ENCODE results near the gene FUT8. TPM values are rescaled to one million over a fixed set of nuclear protein-coding genes. Genes with fewer than 3 reads are reported as not detected.

Gene FUT8
- total RNA-seq, 1 experiment from 2014 or later: 78.0 TPM

GRCh38 chr14:65476942-65477318 lies 64.4 kb downstream of the FUT8 start:
- Histone ChIP-seq H3K27ac (no peak overlapping the region), H3K9me3 (replicated peaks) (no peaks in the 10 kb centered on the region), H3K4me3 (no peak overlapping the region), H3K27me3 (replicated peaks) (no peaks in the 10 kb centered on the region), H3K4me1 (replicated peaks) (peaks cover 11% of the 10 kb centered on the region), H3K36me3 (no peaks in the 10 kb centered on the region)
- DNase-seq (ENCODE audit: low read depth in 1 of 2, low spot score in 2 of 2): no peak

DNA sequence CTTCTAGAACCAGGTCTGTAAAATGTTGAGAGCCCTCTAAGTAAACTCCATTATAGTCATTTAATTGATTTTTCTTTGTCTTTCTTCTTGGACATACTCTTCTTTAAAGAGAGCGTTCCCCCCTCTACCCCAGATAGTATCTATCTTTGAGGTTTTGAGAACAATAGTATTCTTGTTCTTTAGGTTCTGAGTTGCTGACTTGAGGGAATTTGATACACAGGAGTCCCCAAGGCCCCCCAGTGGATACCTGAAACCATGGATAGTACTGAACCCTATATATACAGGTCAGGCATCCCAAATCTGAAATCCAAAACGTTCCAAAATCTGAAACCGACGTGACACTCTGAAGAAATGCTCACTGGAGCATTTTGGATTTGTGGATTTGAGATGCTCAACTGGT lies 65.5 kb downstream of the FUT8 start:
- DNase-seq (ENCODE audit: low read depth in 1 of 2, low spot score in 2 of 2): no peak
- Histone ChIP-seq H3K4me1 (replicated peaks) (peaks cover 11% of the 10 kb centered on the region), H3K4me3 (no peak overlapping the region), H3K9me3 (replicated peaks) (no peaks in the 10 kb centered on the region), H3K36me3 (no peaks in the 10 kb centered on the region), H3K27me3 (replicated peaks) (no peaks in the 10 kb centered on the region), H3K27ac (0 out of 2 replicates have a peak overlapping the region, but pooled peaks have one; percentile 9)

DNA sequence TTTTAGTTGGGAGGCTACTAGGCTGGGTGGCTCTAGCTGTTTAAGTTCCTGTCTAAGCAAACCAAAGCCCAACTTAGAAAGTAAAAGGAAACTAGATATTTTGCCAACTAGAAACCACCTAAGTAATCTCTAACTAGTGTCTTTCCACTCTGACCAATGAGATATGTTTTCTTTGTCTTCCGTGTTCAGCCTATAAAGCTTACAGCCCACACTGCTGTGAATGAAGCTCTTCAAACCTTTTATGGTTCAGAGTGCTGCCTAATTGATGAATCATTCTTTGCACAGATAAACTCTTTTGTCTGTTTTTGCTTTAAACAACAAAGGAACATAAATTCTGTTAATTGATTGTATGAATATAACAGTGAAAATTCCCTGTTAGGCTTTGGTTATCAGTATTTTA lies 66.1 kb downstream of the FUT8 start:
- Histone ChIP-seq H3K36me3 (no peaks in the 10 kb centered on the region), H3K9me3 (replicated peaks) (no peaks in the 10 kb centered on the region), H3K27ac (0 out of 2 replicates have a peak overlapping the region, but pooled peaks have one; percentile 9), H3K4me3 (no peak overlapping the region), H3K27me3 (replicated peaks) (no peaks in the 10 kb centered on the region), H3K4me1 (replicated peaks) (peaks cover 11% of the 10 kb centered on the region)
- DNase-seq (ENCODE audit: low read depth in 1 of 2, low spot score in 2 of 2): peak in 1 of 2 experiments; percentile 47

- no peak overlapping the region for H3K4me3 ChIP-seq
- no peak overlapping the region for H3K27ac ChIP-seq
- no peaks in the 10 kb centered on the region for H3K9me3 ChIP-seq (replicated peaks)
- H3K4me1 ChIP-seq (replicated peaks): peaks cover 11% of the 10 kb centered on the region
- DNase-seq (ENCODE audit: low read depth in 1 of 2, low spot score in 2 of 2): no peak
- H3K27me3 ChIP-seq (replicated peaks): no peaks in the 10 kb centered on the region
- H3K36me3 ChIP-seq: no peaks in the 10 kb centered on the region
Observed at GRCh38 chr14:65479386-65479785, 66.9 kb downstream of the FUT8 start.

DNA sequence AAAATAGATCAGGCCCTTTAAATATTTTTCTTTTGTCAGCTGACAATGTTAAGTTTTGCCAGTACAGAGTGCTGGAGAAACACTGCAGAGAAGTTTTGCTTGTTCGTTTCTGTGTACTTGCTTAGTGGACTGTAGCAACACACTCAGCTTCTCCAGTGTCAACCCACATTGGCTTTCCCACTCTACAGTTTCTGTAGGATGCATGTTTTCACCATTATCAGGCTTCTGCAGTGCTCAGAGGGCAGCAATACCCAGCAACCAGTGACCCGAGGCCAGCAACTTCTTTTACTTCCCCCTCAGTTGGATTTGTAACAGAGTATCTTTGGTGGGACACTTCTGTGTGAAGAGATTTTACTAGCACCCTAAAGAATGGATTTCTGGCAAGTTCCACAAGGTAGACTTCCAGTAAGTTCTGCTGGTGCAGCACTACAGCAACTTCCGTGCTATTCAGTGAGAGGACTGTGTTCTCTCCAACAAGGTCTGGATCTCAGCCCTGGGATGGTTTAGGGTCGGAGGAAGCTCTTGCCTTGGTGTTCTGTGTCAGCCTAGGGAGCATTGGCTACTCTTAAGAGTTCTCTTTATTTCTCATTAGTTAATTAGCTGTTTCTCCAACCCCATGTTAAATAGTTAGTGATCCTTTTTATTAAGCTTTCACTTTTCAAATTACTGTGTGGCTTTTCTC lies 70.4 kb downstream of the FUT8 start:
- Histone ChIP-seq H3K4me1 (replicated peaks) (peaks cover 10% of the 10 kb centered on the region), H3K36me3 (no peaks in the 10 kb centered on the region), H3K9me3 (replicated peaks) (no peaks in the 10 kb centered on the region), H3K27me3 (replicated peaks) (no peaks in the 10 kb centered on the region), H3K4me3 (no peak overlapping the region), H3K27ac (no peak overlapping the region)
- DNase-seq (ENCODE audit: low read depth in 1 of 2, low spot score in 2 of 2): no peak

- Histone ChIP-seq H3K9me3 (replicated peaks) (no peaks in the 10 kb centered on the region), H3K4me1 (replicated peaks) (peaks cover 3% of the 10 kb centered on the region), H3K4me3 (no peak overlapping the region), H3K27ac (no peak overlapping the region), H3K36me3 (no peaks in the 10 kb centered on the region), H3K27me3 (replicated peaks) (no peaks in the 10 kb centered on the region)
- no peak for DNase-seq (ENCODE audit: low read depth in 1 of 2, low spot score in 2 of 2)
Observed at GRCh38 chr14:65483647-65484046, 71.1 kb downstream of the FUT8 start.

- H3K27me3 ChIP-seq (replicated peaks): no peaks in the 10 kb centered on the region
- H3K27ac ChIP-seq: no peak overlapping the region
- no peaks in the 10 kb centered on the region for H3K9me3 ChIP-seq (replicated peaks)
- DNase-seq (ENCODE audit: low read depth in 1 of 2, low spot score in 2 of 2): no peak
- no peak overlapping the region for H3K4me3 ChIP-seq
- H3K36me3 ChIP-seq: no peaks in the 10 kb centered on the region
- no peaks in the 10 kb centered on the region for H3K4me1 ChIP-seq (replicated peaks)
Observed at GRCh38 chr14:65485516-65485915, 73.0 kb downstream of the FUT8 start.

- no peak overlapping the region for H3K27ac ChIP-seq
- no peaks in the 10 kb centered on the region for H3K4me1 ChIP-seq (replicated peaks)
- H3K9me3 ChIP-seq (replicated peaks): no peaks in the 10 kb centered on the region
- no peak for DNase-seq (ENCODE audit: low read depth in 1 of 2, low spot score in 2 of 2)
- no peaks in the 10 kb centered on the region for H3K36me3 ChIP-seq
- no peaks in the 10 kb centered on the region for H3K27me3 ChIP-seq (replicated peaks)
- no peak overlapping the region for H3K4me3 ChIP-seq
Observed at GRCh38 chr14:65486863-65487262, 74.3 kb downstream of the FUT8 start.

DNA sequence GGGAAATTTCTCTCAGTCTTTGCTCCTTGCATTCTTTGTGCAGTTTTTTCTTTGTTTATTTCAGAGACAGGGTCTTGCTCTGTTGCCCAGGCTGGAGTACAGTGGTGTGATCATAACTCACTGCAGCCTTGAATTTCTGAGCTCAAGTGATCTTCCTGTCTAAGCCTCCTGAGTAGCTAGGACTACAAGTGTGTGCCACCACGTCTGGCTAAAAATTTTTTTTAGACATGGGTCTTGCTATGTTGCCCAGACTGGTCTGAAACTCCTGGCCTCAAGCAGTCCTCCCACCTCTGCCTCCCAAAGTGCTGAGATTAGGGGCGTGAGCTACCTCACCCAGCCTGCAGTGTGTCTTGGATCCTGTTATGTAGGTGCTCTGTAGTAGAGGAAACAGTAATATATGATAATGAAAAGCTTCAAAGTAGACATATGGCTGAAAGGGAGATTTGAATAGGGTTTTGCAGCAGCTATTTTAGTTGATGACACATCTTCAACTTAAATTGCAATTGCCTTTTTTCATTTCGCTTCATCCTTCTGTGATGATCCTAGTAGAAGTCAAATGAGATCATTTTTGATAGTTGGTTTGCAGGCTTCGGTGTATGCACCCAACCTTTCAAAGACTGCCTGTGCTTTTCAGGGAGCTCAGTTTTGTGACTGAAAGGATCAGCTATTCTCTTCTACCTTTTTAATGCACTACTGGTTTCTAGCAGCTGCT lies 75.4 kb downstream of the FUT8 start:
- H3K36me3 ChIP-seq: no peaks in the 10 kb centered on the region
- H3K4me1 ChIP-seq (replicated peaks): no peaks in the 10 kb centered on the region
- H3K4me3 ChIP-seq: no peak overlapping the region
- no peak for DNase-seq (ENCODE audit: low read depth in 1 of 2, low spot score in 2 of 2)
- no peaks in the 10 kb centered on the region for H3K9me3 ChIP-seq (replicated peaks)
- H3K27me3 ChIP-seq (replicated peaks): no peaks in the 10 kb centered on the region
- H3K27ac ChIP-seq: no peak overlapping the region

DNA sequence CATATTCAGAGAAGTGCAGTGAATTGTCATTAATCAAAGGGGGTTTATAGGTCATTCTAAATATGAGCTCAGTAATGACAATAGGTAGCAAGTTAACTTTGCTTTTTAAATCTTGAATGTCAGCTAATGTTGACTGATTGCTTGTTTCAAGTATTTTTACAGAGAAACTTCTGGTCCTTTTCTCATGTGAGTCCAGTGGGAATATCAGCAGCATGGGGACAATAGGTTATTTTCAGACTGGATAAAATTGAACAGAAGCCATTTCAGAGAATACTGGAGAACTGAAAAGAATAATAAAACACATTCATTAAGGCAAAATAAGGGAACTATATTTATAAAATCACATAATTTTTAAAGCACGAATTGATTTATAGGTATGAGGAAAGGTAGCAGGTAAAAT lies 78.7 kb downstream of the FUT8 start:
- Histone ChIP-seq H3K4me1 (replicated peaks) (no peaks in the 10 kb centered on the region), H3K27me3 (replicated peaks) (no peaks in the 10 kb centered on the region), H3K9me3 (replicated peaks) (no peaks in the 10 kb centered on the region), H3K27ac (no peak overlapping the region), H3K4me3 (no peak overlapping the region), H3K36me3 (no peaks in the 10 kb centered on the region)
- DNase-seq (ENCODE audit: low read depth in 1 of 2, low spot score in 2 of 2): no peak

- Histone ChIP-seq H3K27me3 (replicated peaks) (no peaks in the 10 kb centered on the region), H3K36me3 (no peaks in the 10 kb centered on the region), H3K9me3 (replicated peaks) (no peaks in the 10 kb centered on the region), H3K27ac (no peak overlapping the region), H3K4me1 (replicated peaks) (no peaks in the 10 kb centered on the region), H3K4me3 (no peak overlapping the region)
- no peak for DNase-seq (ENCODE audit: low read depth in 1 of 2, low spot score in 2 of 2)
Observed at GRCh38 chr14:65492266-65492665, 79.7 kb downstream of the FUT8 start.

GRCh38 chr14:65495196-65495595 lies 82.7 kb downstream of the FUT8 start:
- DNase-seq (ENCODE audit: low read depth in 1 of 2, low spot score in 2 of 2): no peak
- Histone ChIP-seq H3K27ac (no peak overlapping the region), H3K27me3 (replicated peaks) (no peaks in the 10 kb centered on the region), H3K36me3 (no peaks in the 10 kb centered on the region), H3K4me1 (replicated peaks) (no peaks in the 10 kb centered on the region), H3K4me3 (no peak overlapping the region), H3K9me3 (replicated peaks) (no peaks in the 10 kb centered on the region)

DNA sequence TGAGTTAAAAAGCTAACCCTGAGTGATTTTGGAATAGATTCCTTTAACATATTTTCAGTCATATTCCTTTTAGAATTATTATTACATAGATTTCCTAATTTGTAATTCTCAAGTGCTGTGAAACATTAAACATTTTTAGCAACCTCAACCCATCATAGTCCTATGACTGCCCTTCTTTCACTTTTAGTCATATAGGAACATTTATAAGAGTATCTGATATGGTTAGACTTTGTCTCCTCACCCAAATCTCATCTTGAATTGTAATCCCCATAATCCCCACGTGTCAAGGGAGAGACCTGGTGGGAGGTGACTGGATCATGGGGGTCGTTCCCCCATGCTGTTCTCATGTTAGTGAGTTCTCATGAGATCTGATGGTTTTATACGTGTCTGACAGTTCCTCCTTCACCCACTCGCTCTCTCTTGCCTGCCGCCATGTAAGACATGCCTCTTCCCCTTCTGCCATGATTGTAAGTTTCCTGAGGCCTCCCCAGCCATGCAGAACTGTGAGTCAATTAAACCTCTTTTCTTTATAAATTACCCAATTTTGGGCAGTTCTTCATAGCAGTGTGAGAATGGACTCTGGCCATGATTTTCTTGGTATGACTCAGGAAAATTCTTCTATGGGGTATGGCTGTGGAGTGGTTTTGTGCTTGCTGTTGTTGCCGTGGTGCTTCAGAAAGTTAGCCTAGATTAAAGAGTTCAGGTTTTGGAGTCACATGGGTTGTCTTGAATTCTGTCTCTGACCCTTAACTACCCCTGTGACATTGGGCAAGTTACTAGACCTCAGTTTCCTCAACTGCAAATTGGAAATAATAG lies 83.9 kb downstream of the FUT8 start:
- H3K9me3 ChIP-seq (replicated peaks): no peaks in the 10 kb centered on the region
- H3K4me1 ChIP-seq (replicated peaks): no peaks in the 10 kb centered on the region
- H3K36me3 ChIP-seq: no peaks in the 10 kb centered on the region
- H3K27me3 ChIP-seq (replicated peaks): no peaks in the 10 kb centered on the region
- no peak overlapping the region for H3K4me3 ChIP-seq
- H3K27ac ChIP-seq: no peak overlapping the region
- no peak for DNase-seq (ENCODE audit: low read depth in 1 of 2, low spot score in 2 of 2)

- DNase-seq (ENCODE audit: low read depth in 1 of 2, low spot score in 2 of 2): no peak
- no peaks in the 10 kb centered on the region for H3K36me3 ChIP-seq
- H3K4me3 ChIP-seq: no peak overlapping the region
- H3K27me3 ChIP-seq (replicated peaks): no peaks in the 10 kb centered on the region
- no peak overlapping the region for H3K27ac ChIP-seq
- no peaks in the 10 kb centered on the region for H3K9me3 ChIP-seq (replicated peaks)
- peaks cover 5% of the 10 kb centered on the region; the same call in 1 of the 2 replicates for H3K4me1 ChIP-seq (replicated peaks)
Observed at GRCh38 chr14:65499138-65499537, 86.6 kb downstream of the FUT8 start.
